GM12878 (cell line): ENCODE data around the gene C5AR1. TPM values are rescaled to one million over a fixed set of nuclear protein-coding genes. Genes with fewer than 3 reads are reported as not detected.

Experiments used
- BCL11A ChIP-seq: IDR thresholded peaks from 2 replicates; pipeline ENCODE4 v1.6.1; 2011; ENCODE audit warnings: low read depth, low read length
- CHD2 ChIP-seq: IDR thresholded peaks from 2 replicates; pipeline ENCODE4 v1.6.1; 2011; ENCODE audit warnings: low read depth, low read length, improper control_type of control experiment, borderline replicate concordance
- CHD4 ChIP-seq: fragments of 200-600 bp; sonication (generic); IDR thresholded peaks from 2 replicates; pipeline ENCODE4 v1.6.1; 2016; ENCODE audit warnings: mild to moderate bottlenecking
- CREM ChIP-seq: IDR thresholded peaks from 2 replicates; pipeline ENCODE4 v1.6.1; 2014; ENCODE audit warnings: antibody characterized with exemption, low read depth
- EED ChIP-seq: sonication (generic); IDR thresholded peaks from 2 replicates; pipeline ENCODE4 v1.6.1; 2016; ENCODE audit warnings: antibody characterized with exemption, low read depth
- EGR1 ChIP-seq, 2 experiments: IDR thresholded peaks; 1 replicate in 1 of 2; 2 replicates in 1 of 2; pipeline ENCODE4 v1.6.1; 2011 to 2012; ENCODE audit warnings: low read depth in 2 of 2, low read length in 2 of 2, borderline replicate concordance in 1 of 2, mild to moderate bottlenecking in 1 of 2, moderate library complexity in 1 of 2
- GATAD2B ChIP-seq: fragments of 450-650 bp; conservative IDR thresholded peaks from 2 replicates; pipeline ENCODE4 v1.6.1; 2017; ENCODE audit warnings: low read depth, mild to moderate bottlenecking, moderate library complexity
- HCFC1 ChIP-seq: fragments of 150-350 bp; IDR thresholded peaks from 2 replicates; pipeline ENCODE4 v1.6.1; 2014; ENCODE audit warnings: low read length
- HDGF ChIP-seq: fragments of 450-650 bp; IDR thresholded peaks from 2 replicates; pipeline ENCODE4 v1.6.1; 2016; ENCODE audit warnings: antibody characterized with exemption
- IKZF2 ChIP-seq, 2 experiments: fragments of 450-650 bp; IDR thresholded peaks; 2 replicates each; pipeline ENCODE4 v1.6.1; 2017; ENCODE audit warnings: mild to moderate bottlenecking in 2 of 2, moderate library complexity in 2 of 2
- IRF4 ChIP-seq: IDR thresholded peaks from 2 replicates; pipeline ENCODE4 v1.6.1; 2011; ENCODE audit warnings: low read depth, low read length
- JUND ChIP-seq: IDR thresholded peaks from 2 replicates; pipeline ENCODE4 v1.6.1; 2012; ENCODE audit warnings: low read depth, mild to moderate bottlenecking, low read length, improper control_type of control experiment, moderate library complexity
- MEF2B ChIP-seq: fragments of 450-650 bp; IDR thresholded peaks from 2 replicates; pipeline ENCODE4 v1.6.1; 2018; ENCODE audit warnings: mild to moderate bottlenecking, moderate library complexity; ENCODE audit not compliant: partially characterized antibody, poor library complexity, severe bottlenecking
- MXI1 ChIP-seq: fragments of 150-350 bp; IDR thresholded peaks from 2 replicates; pipeline ENCODE4 v1.6.1; 2011; ENCODE audit warnings: low read depth, mild to moderate bottlenecking, inconsistent platforms, low read length, improper control_type of control experiment
- NBN ChIP-seq: fragments of 450-650 bp; IDR thresholded peaks from 2 replicates; pipeline ENCODE4 v1.6.1; 2016
- POLR2A ChIP-seq: IDR thresholded peaks from 2 replicates; pipeline ENCODE4 v1.6.1; 2011; ENCODE audit warnings: low read depth, mild to moderate bottlenecking, low read length
- POU2F2 ChIP-seq: IDR thresholded peaks from 3 replicates; pipeline ENCODE4 v1.6.1; 2011; ENCODE audit warnings: low read depth, mild to moderate bottlenecking, low read length, borderline replicate concordance
- RB1 ChIP-seq: fragments of 450-650 bp; formaldehyde crosslinking; IDR thresholded peaks from 2 replicates; pipeline ENCODE4 v1.6.1; 2017; ENCODE audit warnings: mild to moderate bottlenecking, borderline replicate concordance
- SIX5 ChIP-seq: IDR thresholded peaks from 2 replicates; pipeline ENCODE4 v1.6.1; 2011; ENCODE audit warnings: mild to moderate bottlenecking, low read depth, low read length, moderate library complexity; ENCODE audit not compliant: severe bottlenecking
- SMAD1 ChIP-seq: fragments of 450-650 bp; IDR thresholded peaks from 2 replicates; pipeline ENCODE4 v1.6.1; 2018; ENCODE audit warnings: mild to moderate bottlenecking, low read depth; ENCODE audit not compliant: partially characterized antibody
- SMAD5 ChIP-seq: IDR thresholded peaks from 2 replicates; pipeline ENCODE4 v1.6.1; 2016; ENCODE audit warnings: antibody characterized with exemption, low read depth
- SP1 ChIP-seq: IDR thresholded peaks from one replicate; pipeline ENCODE4 v1.6.1; 2011; ENCODE audit warnings: low read depth, low read length
- SREBF1 ChIP-seq: IDR thresholded peaks from 2 replicates; pipeline ENCODE4 v1.6.1; 2012; ENCODE audit warnings: mild to moderate bottlenecking, low read length
- TAF1 ChIP-seq: IDR thresholded peaks from 2 replicates; pipeline ENCODE4 v1.6.1; 2011; ENCODE audit warnings: mild to moderate bottlenecking, low read depth, low read length, borderline replicate concordance
- ZNF217 ChIP-seq: fragments of 450-650 bp; IDR thresholded peaks from 2 replicates; pipeline ENCODE4 v1.6.1; 2017; ENCODE audit warnings: antibody characterized with exemption, mild to moderate bottlenecking
- polyA plus RNA-seq, 11 experiments: library from polyadenylated mRNA; depleted of rRNA in 4 of 11; unstranded in 6 of 11; stranded (reverse) in 5 of 11; fragments of >200 nt; fragmentation: Nextera tagmentation in 4 of 11; fragmentation: Illumina TruSeq in 1 of 11; extraction: Ambion mirVana in 4 of 11; extraction: Trizol in 1 of 11; gene quantifications; 1 replicate in 1 of 11; 2 replicates in 10 of 11; pipeline versions ENCODE4 v1.2.1 to v1.2.3, GENCODE V29; 2011 to 2016; ENCODE audit warnings: inconsistent platforms in 2 of 11, missing spikeins in 2 of 11, low read depth in 1 of 11
- total RNA-seq, 4 experiments: library from RNA; depleted of rRNA in 3 of 4; stranded (reverse); fragments of >200 nt in 3 of 4; fragmentation: Illumina TruSeq in 1 of 4; extraction: Trizol in 1 of 4; gene quantifications; 2 replicates each; pipeline versions ENCODE4 v1.2.1 to v1.2.3, GENCODE V29; 2013 to 2021
- TF ChIP-seq, protein P1 (sequence below): fragments of 450-650 bp; conservative IDR thresholded peaks from 2 replicates; pipeline ENCODE4 v1.6.1; 2017; ENCODE audit warnings: mild to moderate bottlenecking, moderate library complexity
- TF ChIP-seq, protein P2 (sequence below): IDR thresholded peaks from 2 replicates; pipeline ENCODE4 v1.6.1; 2011; ENCODE audit warnings: borderline replicate concordance, low read depth, mild to moderate bottlenecking, moderate library complexity, low read length; ENCODE audit not compliant: insufficient read depth, poor library complexity, severe bottlenecking

The C5AR1 gene
- total and polyA plus RNA-seq, 10 of the 15 experiments (the other 5 are each of a cell fraction or from before 2014, with no cell fraction given) = 0.04 to 1.5 (median 0.18) TPM

DNA sequence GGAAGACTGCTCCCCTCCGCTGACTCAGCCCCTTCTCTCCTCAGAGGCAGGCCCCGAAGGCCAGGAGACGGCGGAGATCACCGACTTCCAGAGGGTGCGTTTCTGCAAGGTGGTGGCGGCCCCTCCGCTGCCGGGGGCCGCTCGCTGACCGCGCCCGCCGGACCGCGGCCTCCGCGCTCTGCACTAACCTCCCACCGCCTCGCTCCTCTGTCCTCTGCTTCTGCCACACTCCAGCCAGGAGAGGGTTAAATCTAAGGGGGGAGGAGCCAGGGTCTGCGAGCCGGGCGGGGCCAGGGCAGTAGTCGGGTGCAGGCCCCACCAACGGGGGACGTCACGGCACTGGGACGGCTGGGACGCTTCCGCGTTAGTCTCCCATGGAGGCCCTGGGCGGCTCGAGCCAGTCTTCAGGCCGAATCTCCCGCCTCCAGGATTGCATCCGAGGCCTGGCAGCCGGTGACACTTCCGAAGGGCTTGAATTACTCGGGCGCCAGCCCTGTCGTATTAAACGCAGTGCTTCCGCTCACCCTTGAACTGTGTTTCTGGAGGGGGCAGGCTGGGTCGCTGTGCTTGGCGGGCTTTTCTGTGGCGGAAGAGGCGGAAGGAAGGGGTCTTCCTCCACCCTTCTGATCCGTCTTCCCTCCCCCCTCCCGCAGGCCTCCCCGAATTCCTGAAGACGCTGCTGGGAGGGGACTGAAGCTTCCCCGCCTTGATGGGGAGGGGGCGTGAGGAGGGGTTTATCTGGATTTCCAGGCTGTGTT, 36.2 kb upstream of the C5AR1 start (continued):
- TF ChIP-seq, protein P1, sequence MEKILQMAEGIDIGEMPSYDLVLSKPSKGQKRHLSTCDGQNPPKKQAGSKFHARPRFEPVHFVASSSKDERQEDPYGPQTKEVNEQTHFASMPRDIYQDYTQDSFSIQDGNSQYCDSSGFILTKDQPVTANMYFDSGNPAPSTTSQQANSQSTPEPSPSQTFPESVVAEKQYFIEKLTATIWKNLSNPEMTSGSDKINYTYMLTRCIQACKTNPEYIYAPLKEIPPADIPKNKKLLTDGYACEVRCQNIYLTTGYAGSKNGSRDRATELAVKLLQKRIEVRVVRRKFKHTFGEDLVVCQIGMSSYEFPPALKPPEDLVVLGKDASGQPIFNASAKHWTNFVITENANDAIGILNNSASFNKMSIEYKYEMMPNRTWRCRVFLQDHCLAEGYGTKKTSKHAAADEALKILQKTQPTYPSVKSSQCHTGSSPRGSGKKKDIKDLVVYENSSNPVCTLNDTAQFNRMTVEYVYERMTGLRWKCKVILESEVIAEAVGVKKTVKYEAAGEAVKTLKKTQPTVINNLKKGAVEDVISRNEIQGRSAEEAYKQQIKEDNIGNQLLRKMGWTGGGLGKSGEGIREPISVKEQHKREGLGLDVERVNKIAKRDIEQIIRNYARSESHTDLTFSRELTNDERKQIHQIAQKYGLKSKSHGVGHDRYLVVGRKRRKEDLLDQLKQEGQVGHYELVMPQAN = peak; percentile 65
- peak; percentile 68 for TF ChIP-seq SMAD1
- TF ChIP-seq TAF1 = peak; percentile 76; the same call in 1 of the 2 replicates
- TF ChIP-seq POLR2A = peak; percentile 84
- TF ChIP-seq, protein P2, sequence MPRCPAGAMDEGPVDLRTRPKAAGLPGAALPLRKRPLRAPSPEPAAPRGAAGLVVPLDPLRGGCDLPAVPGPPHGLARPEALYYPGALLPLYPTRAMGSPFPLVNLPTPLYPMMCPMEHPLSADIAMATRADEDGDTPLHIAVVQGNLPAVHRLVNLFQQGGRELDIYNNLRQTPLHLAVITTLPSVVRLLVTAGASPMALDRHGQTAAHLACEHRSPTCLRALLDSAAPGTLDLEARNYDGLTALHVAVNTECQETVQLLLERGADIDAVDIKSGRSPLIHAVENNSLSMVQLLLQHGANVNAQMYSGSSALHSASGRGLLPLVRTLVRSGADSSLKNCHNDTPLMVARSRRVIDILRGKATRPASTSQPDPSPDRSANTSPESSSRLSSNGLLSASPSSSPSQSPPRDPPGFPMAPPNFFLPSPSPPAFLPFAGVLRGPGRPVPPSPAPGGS = no peak
- TF ChIP-seq POU2F2 = peak; percentile 79; the same call in 2 of the 3 replicates
- TF ChIP-seq CREM = peak; percentile 83
- TF ChIP-seq GATAD2B = peak; percentile 71
- 0 out of 2 replicates have a peak, but pooled peaks have one; percentile 34 for TF ChIP-seq JUND
- peak; percentile 72 for TF ChIP-seq SP1
- no peak for TF ChIP-seq CHD2
- no peak for TF ChIP-seq BCL11A
- peak; percentile 12; the same call in 1 of the 2 replicates for TF ChIP-seq HCFC1
- no peak for TF ChIP-seq SREBF1
- TF ChIP-seq SIX5 = no peak
- peak; percentile 37 for TF ChIP-seq MEF2B
- TF ChIP-seq EED = no peak
- TF ChIP-seq EGR1 (IDR thresholded peaks at IDR 0.05; ENCODE audit: borderline replicate concordance in 1 of 2, low read depth in 2 of 2, low read length in 2 of 2) = no peak
- no peak; a peak in 1 of 4 replicates for TF ChIP-seq IKZF2 (IDR thresholded peaks at IDR 0.05)
- TF ChIP-seq HDGF = 0 out of 2 replicates have a peak, but pooled peaks have one; percentile 46
- peak; percentile 61; the same call in 1 of the 2 replicates for TF ChIP-seq SMAD5
- TF ChIP-seq CHD4 = no peak
- no peak for TF ChIP-seq IRF4
- TF ChIP-seq MXI1 = peak; percentile 67
- TF ChIP-seq ZNF217 = peak; percentile 13; the same call in 1 of the 2 replicates
- no peak; the same call in 1 of the 2 replicates for TF ChIP-seq NBN
- peak; percentile 95; the same call in 1 of the 2 replicates for TF ChIP-seq RB1
